Chondrocyte (in vitro differentiated cells): Measurements from ENCODE around the gene ATP9A. TPM values are rescaled to one million over a fixed set of nuclear protein-coding genes. Genes with fewer than 3 reads are reported as not detected.
A peak's percentile ranks its signal among the peaks of the same experiment; 100 is the strongest.

Source experiments
- DNase-seq: peaks from one replicate; pipeline ENCODE4 v3.0.0; 2021; ENCODE audit warnings: mixed read lengths, low spot score
- H3K27ac Mint-ChIP-seq: one replicate; pipeline ENCODE4 v1.8.0; 2021; ENCODE audit warnings: mild to moderate bottlenecking, moderate library complexity, mixed read lengths; ENCODE audit not compliant: unreplicated experiment
- H3K27me3 Mint-ChIP-seq: 2 replicates; pipeline ENCODE4 v1.8.0; 2021; ENCODE audit warnings: low read depth, mixed read lengths
- H3K36me3 Mint-ChIP-seq: 2 replicates; pipeline ENCODE4 v1.8.0; 2021; ENCODE audit warnings: low read depth, mixed read lengths
- H3K4me1 Mint-ChIP-seq: 2 replicates; pipeline ENCODE4 v1.8.0; 2021; ENCODE audit warnings: low read depth, mild to moderate bottlenecking, mixed read lengths
- H3K4me3 Mint-ChIP-seq: one replicate; pipeline ENCODE4 v1.8.0; 2021; ENCODE audit warnings: mild to moderate bottlenecking, moderate library complexity, mixed read lengths; ENCODE audit not compliant: unreplicated experiment
- H3K9me3 Mint-ChIP-seq: 2 replicates; pipeline ENCODE4 v1.8.0; 2021; ENCODE audit warnings: low read depth, mixed read lengths
- CTCF ChIP-seq: fragments of 200-600 bp; sonication (generic); IDR thresholded peaks from 2 replicates; pipeline ENCODE4 v1.5.0; 2021; ENCODE audit warnings: antibody characterized with exemption, mild to moderate bottlenecking, moderate library complexity
- total RNA-seq: library from RNA; stranded (reverse); gene quantifications from 3 replicates; pipeline ENCODE4 v1.2.1, GENCODE V29; 2021

Gene ATP9A
- total RNA-seq, 1 donor from 2014 or later = 43.1 TPM

GRCh38 chr20:51562027-51562331 lies 206.2 kb downstream of the ATP9A start:
- peak overlapping the region; percentile 98 for H3K27ac Mint-ChIP-seq
- DNase-seq = no peak
- H3K4me3 Mint-ChIP-seq = peak overlapping the region; percentile 82
- peaks cover 46% of the 10 kb centered on the region for H3K4me1 Mint-ChIP-seq
- no peak for TF ChIP-seq CTCF
- H3K36me3 Mint-ChIP-seq = no peaks in the 10 kb centered on the region
- H3K27me3 Mint-ChIP-seq = no peaks in the 10 kb centered on the region
- no peaks in the 10 kb centered on the region for H3K9me3 Mint-ChIP-seq

DNA sequence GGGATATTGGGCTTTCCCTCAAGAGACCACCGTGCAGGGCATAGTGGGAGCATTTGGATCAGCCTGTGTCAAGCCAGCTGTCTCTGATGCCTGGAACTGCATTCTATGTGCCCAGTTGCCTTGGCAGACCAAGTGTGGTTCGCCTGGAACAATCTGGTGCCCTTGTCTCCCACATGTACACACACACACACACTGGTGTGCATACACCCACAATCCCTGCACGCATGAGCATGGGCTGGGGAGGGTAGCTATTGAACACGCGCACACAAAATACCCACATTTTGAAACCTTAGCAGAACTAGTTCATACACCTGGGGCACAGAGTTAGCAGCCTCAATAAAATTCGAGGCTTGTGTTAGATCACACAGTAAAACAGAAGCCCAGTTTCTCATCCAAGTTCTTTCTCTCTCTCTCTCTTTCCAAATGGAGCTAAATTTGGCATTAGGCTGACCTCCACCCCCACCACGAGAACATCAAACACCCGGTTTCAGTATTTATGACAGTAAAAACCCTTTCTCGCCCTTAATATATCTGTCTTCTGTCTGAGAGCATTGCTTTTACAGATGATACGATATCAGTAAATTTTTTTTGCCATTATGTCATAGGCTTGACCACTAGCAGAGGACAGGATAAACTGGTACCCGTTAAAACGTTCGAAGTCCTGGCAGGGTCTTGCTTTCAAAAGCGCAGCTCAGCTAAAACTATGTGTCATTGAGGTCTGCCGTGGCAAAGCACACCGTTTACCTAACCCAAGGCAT lies 207.5 kb downstream of the ATP9A start:
- Mint-ChIP-seq H3K36me3 (peaks cover 5% of the 10 kb centered on the region), H3K27ac (peak overlapping the region; percentile 84), H3K9me3 (no peaks in the 10 kb centered on the region), H3K4me3 (peak overlapping the region; percentile 82), H3K27me3 (no peaks in the 10 kb centered on the region), H3K4me1 (peaks cover 41% of the 10 kb centered on the region)
- no peak for TF ChIP-seq CTCF
- DNase-seq = no peak

DNA sequence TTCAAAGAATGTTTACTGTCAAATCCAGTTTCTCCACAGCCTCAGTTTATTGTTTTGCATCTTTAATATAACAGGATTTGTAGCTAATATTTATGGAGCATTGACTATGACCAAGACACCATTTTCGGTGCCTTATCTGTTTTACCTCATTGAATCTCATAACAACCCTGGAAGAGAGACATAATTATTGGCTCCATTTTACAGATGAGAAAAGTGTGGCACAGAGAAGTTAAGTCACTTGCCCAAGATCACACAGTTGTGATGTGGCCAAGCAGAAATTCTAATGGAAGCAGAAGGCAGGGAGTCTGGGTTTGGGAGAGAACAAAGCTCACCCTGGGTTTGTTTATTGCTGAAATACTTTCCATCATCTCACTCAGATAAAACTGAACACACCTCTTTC lies 208.1 kb downstream of the ATP9A start:
- Mint-ChIP-seq H3K36me3 (peaks cover 6% of the 10 kb centered on the region), H3K9me3 (no peaks in the 10 kb centered on the region), H3K4me1 (peaks cover 35% of the 10 kb centered on the region), H3K27ac (no peak overlapping the region), H3K27me3 (no peaks in the 10 kb centered on the region), H3K4me3 (no peak overlapping the region)
- TF ChIP-seq CTCF = no peak
- DNase-seq = no peak

DNA sequence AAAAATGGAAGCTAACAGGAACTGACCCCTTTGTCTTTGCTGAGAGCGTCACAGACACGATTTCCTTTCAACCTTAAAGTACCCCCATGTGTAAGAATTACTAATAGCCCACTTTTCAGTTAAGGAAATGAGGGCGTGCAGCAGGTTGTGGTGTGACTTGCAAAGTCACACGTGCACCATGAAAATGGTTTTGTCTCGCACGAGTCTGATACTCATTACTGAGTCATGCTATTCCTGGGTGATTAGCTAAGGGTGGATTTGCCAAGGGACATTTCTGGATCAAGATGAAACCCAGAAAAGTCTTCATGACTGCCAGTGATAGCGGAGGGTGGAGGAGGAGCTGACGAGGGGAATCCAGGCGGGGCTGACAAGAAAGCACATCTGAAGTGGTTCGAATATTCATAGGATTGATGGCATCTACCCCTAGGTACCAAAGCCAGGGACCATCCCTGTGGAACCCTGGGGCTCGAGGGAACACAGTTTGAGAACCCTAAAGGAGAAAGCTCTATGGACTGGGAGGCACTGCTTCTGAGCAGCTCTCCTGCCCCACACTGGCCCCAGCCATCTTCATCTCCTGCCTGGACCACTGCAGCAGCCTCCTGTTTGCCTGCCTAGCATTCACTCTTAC lies 213.5 kb downstream of the ATP9A start:
- DNase-seq = no peak
- peaks cover 7% of the 10 kb centered on the region for H3K36me3 Mint-ChIP-seq
- H3K9me3 Mint-ChIP-seq = no peaks in the 10 kb centered on the region
- TF ChIP-seq CTCF = no peak
- H3K27ac Mint-ChIP-seq = no peak overlapping the region
- H3K27me3 Mint-ChIP-seq = no peaks in the 10 kb centered on the region
- no peaks in the 10 kb centered on the region for H3K4me1 Mint-ChIP-seq
- H3K4me3 Mint-ChIP-seq = no peak overlapping the region

DNA sequence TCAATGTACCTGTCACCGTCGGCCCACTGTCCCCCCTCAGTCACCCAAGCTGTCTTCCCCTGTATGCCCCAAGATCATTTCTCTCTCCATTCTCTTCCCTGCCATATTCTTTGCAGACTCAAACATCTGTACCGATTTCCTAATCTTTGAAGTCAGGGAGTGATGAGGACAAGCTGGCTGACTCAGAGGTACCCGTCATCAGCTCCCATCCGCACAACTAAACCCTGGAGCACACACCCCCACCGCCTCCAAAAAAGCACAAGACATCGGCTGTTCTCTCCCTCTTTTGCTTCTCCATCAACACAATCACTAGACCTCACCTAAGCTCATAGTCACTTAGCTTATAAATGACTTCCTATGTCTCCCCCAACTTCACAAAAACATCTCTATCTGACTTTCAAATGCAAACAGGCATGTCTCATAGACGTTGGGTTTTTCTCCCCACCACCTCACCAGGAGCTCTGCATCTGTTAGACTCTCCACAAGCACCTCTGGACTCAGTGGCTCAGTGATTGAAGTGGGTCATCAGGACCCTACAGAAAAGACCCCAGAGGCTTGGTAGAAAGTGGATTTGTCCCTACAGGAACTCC lies 214.2 kb downstream of the ATP9A start:
- Mint-ChIP-seq H3K4me3 (no peak overlapping the region), H3K36me3 (peaks cover 7% of the 10 kb centered on the region), H3K27ac (peak overlapping the region; percentile 0), H3K9me3 (no peaks in the 10 kb centered on the region), H3K4me1 (no peaks in the 10 kb centered on the region), H3K27me3 (no peaks in the 10 kb centered on the region)
- TF ChIP-seq CTCF = no peak
- DNase-seq = no peak
